ENCODE measurements around the gene ASB2. TPM values are rescaled to one million over a fixed set of nuclear protein-coding genes. Genes with fewer than 3 reads are reported as not detected.

ASB2 gene
- polyA plus RNA-seq, 1 experiment = 0.06 TPM

DNA sequence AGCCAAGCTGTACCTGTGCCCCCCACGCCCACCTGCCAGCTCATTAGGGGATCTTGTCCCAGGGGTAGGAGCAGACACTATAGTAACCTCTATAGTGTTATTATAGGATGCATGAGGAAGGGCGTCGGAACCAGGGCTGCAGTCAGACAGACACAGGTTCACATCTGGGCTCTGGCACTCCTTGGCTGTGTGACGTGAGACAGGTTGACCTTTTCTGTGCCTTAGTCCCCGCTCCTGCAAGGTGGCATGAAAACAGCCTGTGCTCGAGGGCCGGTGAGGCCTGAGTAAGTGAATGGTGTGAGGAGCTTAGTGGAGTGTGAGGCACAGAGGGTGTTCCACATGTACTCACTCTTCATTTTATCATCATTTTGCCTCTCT is 19.0 kb downstream of the ASB2 start:
- no peaks in the 10 kb centered on the region for H3K36me3 ChIP-seq (ENCODE audit: control insufficient read depth, insufficient read depth, low read length)
- no peak for DNase-seq (ENCODE audit: low read depth)
- H3K4me3 ChIP-seq (ENCODE audit: low read depth, low read length) = no peak overlapping the region
- H3K27me3 ChIP-seq (ENCODE audit: control insufficient read depth, insufficient read depth, low read length) = no peaks in the 10 kb centered on the region
- CTCF ChIA-PET = interaction anchor here (3.0 kb wide), 1 partner anchor 19 kb away, joined by 11 read pairs; no protein-coding TSS in a partner anchor
- TF ChIP-seq, protein P1, sequence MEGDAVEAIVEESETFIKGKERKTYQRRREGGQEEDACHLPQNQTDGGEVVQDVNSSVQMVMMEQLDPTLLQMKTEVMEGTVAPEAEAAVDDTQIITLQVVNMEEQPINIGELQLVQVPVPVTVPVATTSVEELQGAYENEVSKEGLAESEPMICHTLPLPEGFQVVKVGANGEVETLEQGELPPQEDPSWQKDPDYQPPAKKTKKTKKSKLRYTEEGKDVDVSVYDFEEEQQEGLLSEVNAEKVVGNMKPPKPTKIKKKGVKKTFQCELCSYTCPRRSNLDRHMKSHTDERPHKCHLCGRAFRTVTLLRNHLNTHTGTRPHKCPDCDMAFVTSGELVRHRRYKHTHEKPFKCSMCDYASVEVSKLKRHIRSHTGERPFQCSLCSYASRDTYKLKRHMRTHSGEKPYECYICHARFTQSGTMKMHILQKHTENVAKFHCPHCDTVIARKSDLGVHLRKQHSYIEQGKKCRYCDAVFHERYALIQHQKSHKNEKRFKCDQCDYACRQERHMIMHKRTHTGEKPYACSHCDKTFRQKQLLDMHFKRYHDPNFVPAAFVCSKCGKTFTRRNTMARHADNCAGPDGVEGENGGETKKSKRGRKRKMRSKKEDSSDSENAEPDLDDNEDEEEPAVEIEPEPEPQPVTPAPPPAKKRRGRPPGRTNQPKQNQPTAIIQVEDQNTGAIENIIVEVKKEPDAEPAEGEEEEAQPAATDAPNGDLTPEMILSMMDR (IDR thresholded peaks at IDR 0.05; ENCODE audit: insufficient read depth, low read depth, low read length) = no peak
- POLR2A ChIA-PET = no interaction called here

DNA sequence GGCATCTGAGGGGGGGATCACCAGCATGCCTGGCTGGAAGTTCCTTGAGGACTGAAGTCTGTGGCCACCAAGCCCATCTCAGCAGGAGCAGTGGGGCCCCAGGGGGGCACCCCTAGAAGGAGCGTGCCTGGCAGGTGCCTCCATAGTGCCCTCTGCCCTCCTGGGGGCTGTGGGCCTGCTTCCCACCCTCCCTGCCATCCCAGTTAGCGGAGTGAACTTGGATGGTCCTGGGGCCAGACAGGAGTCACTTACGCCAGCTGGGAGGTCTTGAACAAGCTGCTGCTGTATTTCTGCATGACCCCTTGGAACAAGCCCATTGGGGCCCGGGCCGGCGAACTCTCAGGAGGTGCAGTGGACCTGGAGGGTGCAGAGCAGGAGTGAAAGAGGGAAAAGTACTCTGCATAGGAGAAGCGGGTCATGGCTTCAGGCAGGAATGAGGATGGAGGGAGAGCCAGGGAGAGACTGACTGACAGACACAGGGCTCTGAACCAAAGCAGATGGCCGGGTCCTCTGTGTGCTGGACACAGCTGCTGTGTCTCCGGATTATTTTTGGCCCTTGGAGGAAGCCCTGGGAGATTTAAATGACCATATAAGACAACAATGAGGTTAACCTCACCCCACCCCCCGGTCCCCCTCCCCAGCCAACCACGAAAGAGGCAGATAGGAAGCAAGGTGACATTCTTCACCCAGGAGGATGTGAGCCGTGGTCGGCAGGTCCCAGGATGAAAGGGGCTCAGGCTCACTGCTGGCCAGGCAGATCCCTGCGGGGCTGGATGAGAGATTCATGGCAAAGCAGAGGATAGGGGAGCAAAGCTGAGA is 19.6 kb downstream of the ASB2 start:
- DNase-seq (ENCODE audit: low read depth) = no peak
- Histone ChIP-seq H3K36me3 (ENCODE audit: control insufficient read depth, insufficient read depth, low read length) (no peaks in the 10 kb centered on the region), H3K4me3 (ENCODE audit: low read depth, low read length) (no peak overlapping the region), H3K27me3 (ENCODE audit: control insufficient read depth, insufficient read depth, low read length) (no peaks in the 10 kb centered on the region)
- TF ChIP-seq, protein P1 (IDR thresholded peaks at IDR 0.05; ENCODE audit: insufficient read depth, low read depth, low read length) = no peak
- ChIA-PET POLR2A (no interaction called here), CTCF (interaction anchor here (1.5 to 3.0 kb wide), 2 partner anchors 18 to 44 kb away, joined by 6 to 11 read pairs; no protein-coding TSS in a partner anchor)

DNA sequence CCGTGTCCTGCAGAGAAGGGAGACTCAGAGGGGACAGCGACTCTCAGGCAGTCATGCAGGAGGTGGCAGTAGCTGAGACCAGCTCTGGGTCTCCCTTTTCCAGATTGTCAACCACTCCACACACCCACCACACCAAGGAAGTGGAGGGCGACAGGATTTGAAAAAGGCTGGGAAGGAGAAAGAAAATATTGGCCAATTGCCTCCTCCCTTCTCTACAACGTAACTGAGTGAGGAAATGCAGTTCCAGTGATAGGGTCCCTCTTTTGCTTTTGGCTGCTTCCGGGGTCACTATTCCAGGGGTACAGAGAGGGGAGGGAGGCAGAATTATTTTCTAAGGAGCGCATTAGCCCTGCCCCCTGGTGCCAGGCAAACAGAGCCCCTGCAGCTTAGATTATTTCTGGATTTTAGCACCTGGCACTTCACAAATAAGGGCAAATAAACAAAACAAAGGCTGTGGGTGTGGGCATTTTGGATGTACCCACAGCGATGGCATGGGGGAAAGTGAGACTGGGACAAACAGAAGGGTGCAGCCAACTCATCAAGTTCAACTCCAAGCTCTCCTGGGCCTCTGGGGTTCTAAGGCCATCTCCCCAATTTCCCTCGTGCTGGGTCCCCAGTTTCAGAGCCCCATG is 20.4 kb downstream of the ASB2 start:
- TF ChIP-seq, protein P1 (IDR thresholded peaks at IDR 0.05; ENCODE audit: insufficient read depth, low read depth, low read length) = no peak
- POLR2A ChIA-PET = no interaction called here
- no peak for DNase-seq (ENCODE audit: low read depth)
- H3K36me3 ChIP-seq (ENCODE audit: control insufficient read depth, insufficient read depth, low read length) = no peaks in the 10 kb centered on the region
- H3K27me3 ChIP-seq (ENCODE audit: control insufficient read depth, insufficient read depth, low read length) = no peaks in the 10 kb centered on the region
- CTCF ChIA-PET = interaction anchor here (1.5 to 3.0 kb wide), 2 partner anchors 17 to 44 kb away, joined by 6 to 11 read pairs; no protein-coding TSS in a partner anchor
- H3K4me3 ChIP-seq (ENCODE audit: low read depth, low read length) = no peak overlapping the region

DNA sequence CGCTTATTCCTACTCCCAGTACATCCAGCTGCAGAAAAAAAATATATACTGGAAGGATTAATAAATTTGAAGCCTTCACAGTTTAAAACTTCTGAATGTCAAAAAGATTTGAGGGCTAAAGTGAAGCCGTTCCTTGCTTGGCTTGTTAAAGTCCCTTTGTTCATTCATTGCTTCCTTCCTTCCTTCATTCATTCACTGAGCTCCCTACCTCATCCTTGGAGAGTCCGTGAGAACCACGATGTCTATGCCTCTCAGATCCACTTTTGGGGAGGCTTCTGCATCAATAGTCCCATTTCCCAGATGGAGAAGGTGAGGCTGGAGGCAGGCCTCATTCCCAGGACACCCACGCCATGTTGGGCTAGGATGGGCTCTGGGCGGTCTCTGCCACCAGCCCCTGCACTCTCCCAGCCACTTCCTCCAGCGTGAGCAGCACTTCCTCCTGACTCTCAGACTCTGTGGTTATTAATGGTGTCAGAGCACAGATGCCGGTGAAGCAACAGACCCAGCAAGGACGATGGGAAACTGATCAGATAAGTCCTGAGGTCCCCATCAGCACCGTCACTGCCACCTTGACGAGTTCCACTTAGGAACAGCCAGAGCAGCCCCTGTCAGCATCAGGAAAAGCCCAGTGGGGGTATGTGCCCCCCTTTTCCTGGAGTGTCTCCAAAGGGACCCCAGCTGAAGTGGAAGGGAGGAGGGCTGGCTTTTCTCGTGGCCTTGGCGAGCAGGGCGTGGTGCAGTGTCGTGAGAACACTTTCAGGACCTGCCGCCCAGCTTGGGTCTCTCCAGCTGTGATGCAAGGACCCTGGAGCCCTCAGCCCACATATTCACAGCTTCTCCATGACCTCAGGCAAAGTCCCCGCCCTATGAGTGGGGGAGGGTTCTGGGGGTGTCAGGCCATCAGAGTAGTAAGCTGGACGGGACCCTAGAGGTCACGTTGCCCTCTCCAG is 21.2 kb downstream of the ASB2 start:
- TF ChIP-seq, protein P1 (IDR thresholded peaks at IDR 0.05; ENCODE audit: insufficient read depth, low read depth, low read length) = no peak
- ChIA-PET POLR2A (no interaction called here), CTCF (interaction anchor here (1.5 to 3.0 kb wide), 2 partner anchors 16 to 45 kb away, joined by 6 to 11 read pairs; no protein-coding TSS in a partner anchor)
- H3K4me3 ChIP-seq (ENCODE audit: low read depth, low read length) = no peak overlapping the region
- H3K27me3 ChIP-seq (ENCODE audit: control insufficient read depth, insufficient read depth, low read length) = no peaks in the 10 kb centered on the region
- no peaks in the 10 kb centered on the region for H3K36me3 ChIP-seq (ENCODE audit: control insufficient read depth, insufficient read depth, low read length)
- DNase-seq (ENCODE audit: low read depth) = no peak
